ENCODE results near the gene BRD7. TPM values are rescaled to one million over a fixed set of nuclear protein-coding genes. Genes with fewer than 3 reads are reported as not detected.

The BRD7 gene
- total RNA-seq, 3 donors from 2014 or later, result 50.8 to 79.6 (median 56.1) TPM

DNA sequence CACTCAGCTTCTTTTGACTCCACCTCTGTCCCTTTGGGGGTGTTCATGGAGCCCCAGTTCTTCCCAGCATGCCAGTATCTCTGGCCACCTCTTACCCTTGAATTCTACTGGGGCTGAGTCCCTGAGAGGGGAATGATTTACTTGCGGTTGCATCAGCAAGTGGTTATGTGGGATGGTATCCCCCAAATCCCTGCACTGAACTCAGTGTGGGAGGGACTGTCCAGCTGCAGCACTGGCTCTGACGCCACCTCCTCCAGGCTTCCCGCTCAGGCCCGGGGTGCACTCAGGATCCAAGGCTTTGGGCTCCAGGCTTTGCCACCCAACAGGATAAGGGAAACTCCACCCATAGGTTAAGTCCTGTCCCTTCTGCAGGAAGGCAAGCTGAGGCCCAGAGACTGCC, 21.1 kb upstream of the BRD7 start:
- no peaks in the 10 kb centered on the region for H3K4me1 ChIP-seq (ENCODE audit: low read depth)

DNA sequence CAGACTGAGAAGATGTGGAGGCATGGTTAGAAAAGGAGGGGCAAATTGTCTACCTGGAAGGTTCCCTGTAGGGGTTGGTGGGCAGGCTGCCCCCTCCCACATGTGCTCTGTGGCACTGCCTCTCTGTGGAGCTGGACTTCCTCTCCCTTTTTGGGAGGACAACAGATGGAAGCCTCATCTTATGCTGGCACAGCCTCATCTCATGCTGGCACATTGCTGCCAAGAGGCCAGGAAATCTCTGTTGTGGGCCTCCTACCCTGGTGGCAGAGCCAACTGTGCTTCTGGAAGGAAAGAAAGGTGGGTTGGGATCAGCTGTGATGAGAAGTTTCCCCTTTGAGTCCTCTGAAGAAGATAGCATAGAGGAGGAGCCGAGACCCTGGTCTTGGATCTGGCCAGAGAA, 19.7 kb upstream of the BRD7 start:
- Histone ChIP-seq H3K36me3 (ENCODE audit: low read depth) (no peaks in the 10 kb centered on the region), H3K9me3 (no peaks in the 10 kb centered on the region), H3K4me1 (ENCODE audit: low read depth) (no peaks in the 10 kb centered on the region), H3K4me3 (no peak overlapping the region)
- DNase-seq (no peak), ATAC-seq (no peak)
- intact Hi-C loops (cut with DNase I, micrococcal nuclease), result no loop called here
- TF ChIP-seq, protein P1, sequence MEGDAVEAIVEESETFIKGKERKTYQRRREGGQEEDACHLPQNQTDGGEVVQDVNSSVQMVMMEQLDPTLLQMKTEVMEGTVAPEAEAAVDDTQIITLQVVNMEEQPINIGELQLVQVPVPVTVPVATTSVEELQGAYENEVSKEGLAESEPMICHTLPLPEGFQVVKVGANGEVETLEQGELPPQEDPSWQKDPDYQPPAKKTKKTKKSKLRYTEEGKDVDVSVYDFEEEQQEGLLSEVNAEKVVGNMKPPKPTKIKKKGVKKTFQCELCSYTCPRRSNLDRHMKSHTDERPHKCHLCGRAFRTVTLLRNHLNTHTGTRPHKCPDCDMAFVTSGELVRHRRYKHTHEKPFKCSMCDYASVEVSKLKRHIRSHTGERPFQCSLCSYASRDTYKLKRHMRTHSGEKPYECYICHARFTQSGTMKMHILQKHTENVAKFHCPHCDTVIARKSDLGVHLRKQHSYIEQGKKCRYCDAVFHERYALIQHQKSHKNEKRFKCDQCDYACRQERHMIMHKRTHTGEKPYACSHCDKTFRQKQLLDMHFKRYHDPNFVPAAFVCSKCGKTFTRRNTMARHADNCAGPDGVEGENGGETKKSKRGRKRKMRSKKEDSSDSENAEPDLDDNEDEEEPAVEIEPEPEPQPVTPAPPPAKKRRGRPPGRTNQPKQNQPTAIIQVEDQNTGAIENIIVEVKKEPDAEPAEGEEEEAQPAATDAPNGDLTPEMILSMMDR (IDR thresholded peaks at IDR 0.05), result no peak

More for the DNA sequence above, 21.1 kb upstream of the BRD7 start:
- intact Hi-C loops (cut with DNase I, micrococcal nuclease), result no loop called here
- no peak for DNase-seq
- TF ChIP-seq, protein P1 (IDR thresholded peaks at IDR 0.05), result no peak
- Histone ChIP-seq H3K4me3 (no peak overlapping the region), H3K9me3 (no peaks in the 10 kb centered on the region), H3K36me3 (ENCODE audit: low read depth) (no peaks in the 10 kb centered on the region)
- ATAC-seq, result no peak

DNA sequence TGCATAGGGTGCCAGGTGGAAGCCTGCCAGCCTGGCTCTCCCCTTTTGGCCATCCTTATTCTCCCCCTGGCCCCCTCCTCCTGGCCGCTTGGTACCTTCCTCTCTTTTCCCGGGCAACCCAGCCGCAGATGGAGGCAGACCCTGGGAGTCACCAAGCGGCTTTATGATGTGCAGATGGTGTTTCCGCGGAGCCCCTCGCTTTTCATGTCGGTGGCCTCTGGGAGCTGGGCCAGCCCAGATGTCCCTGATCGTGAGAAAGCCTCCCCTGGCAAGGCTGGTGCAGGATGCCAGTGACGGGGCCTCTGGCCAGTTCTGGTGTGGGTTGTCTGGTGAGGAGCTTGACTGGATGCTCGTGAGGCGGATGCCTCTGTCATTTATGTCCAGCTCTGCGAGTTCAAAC, 18.0 kb upstream of the BRD7 start:
- no peaks in the 10 kb centered on the region for H3K9me3 ChIP-seq
- no peaks in the 10 kb centered on the region for H3K36me3 ChIP-seq (ENCODE audit: low read depth)
- H3K4me1 ChIP-seq (ENCODE audit: low read depth), result no peaks in the 10 kb centered on the region
- DNase-seq (no peak), ATAC-seq (no peak)
- TF ChIP-seq, protein P1 (IDR thresholded peaks at IDR 0.05), result no peak
- intact Hi-C loops (cut with DNase I, micrococcal nuclease), result no loop called here
- no peak overlapping the region for H3K4me3 ChIP-seq

DNA sequence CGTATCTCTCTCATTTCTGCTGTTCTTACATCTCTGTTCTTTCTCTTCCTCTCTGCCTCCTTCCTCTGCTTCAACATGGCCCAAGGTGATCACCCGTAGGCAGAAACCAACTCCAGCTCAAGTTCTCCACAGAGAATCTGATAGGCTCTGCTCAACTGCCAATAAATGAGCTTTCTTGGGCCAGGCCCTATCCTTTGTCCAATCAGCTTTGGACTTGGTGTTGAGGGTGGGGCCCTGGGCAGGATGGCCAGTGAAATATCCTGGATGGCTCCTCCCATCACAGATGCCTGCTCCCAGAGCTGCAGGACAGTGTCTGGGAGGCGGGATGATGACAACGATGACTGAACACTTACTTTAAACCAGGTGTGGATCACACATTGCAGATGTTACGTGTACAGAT, 17.4 kb upstream of the BRD7 start:
- Histone ChIP-seq H3K4me1 (ENCODE audit: low read depth) (no peaks in the 10 kb centered on the region), H3K4me3 (no peak overlapping the region), H3K9me3 (no peaks in the 10 kb centered on the region), H3K36me3 (ENCODE audit: low read depth) (no peaks in the 10 kb centered on the region)
- intact Hi-C loops (cut with DNase I, micrococcal nuclease), result no loop called here
- DNase-seq (no peak), ATAC-seq (peak; percentile 14)
- TF ChIP-seq, protein P1 (IDR thresholded peaks at IDR 0.05), result no peak

DNA sequence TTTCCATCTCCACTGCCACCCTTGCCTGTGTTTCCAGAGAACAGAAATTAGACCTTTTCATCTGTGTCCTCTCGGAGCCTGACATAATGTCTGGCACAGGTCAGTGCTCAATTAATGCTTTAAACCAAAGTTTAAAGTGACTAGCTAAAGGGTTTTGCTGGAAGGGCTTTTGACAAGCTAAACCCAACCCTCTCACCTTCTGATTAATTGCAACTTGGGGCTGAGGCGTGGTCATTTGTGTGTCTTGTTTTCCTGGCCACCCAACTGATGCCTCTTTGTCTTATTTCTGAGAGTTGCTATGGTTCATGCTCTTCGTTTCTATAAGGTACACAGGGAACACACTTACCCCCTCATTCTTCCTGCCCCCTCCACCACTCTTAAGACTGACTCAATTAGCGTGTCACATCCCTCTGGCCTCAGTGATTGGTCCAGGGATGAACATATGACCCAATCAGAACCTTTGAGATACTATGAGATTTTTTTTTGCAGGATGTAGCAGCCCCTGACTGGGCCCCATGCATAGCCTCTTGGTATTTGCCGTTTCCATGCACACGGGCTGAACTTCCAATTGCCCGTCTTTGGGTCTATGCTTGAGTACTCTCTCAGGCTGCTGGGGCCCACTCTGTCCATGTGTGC, 15.8 kb upstream of the BRD7 start:
- TF ChIP-seq, protein P1 (IDR thresholded peaks at IDR 0.05), result no peak
- Histone ChIP-seq H3K4me3 (no peak overlapping the region), H3K4me1 (ENCODE audit: low read depth) (no peaks in the 10 kb centered on the region), H3K9me3 (no peaks in the 10 kb centered on the region), H3K36me3 (ENCODE audit: low read depth) (no peaks in the 10 kb centered on the region)
- no peak for ATAC-seq
- DNase-seq, result no peak
- intact Hi-C loops (cut with DNase I, micrococcal nuclease), result no loop called here
